Coronary artery (tissue), 2 donors: Measurements from ENCODE around the gene CRACR2A.

Source experiments
- DNase-seq: peaks from one replicate; pipeline ENCODE4 v3.0.0-alpha.2; 2017; ENCODE audit warnings: low spot score
- H3K27ac ChIP-seq, 2 donors: fragments of 200-600 bp; sonication (generic); one replicate each; pipeline ENCODE4 v1.5.1; 2016 to 2019
- H3K4me3 ChIP-seq: fragments of 200-600 bp; sonication (generic); 2 replicates; pipeline ENCODE4 v1.5.1; 2016; ENCODE audit warnings: mild to moderate bottlenecking, moderate library complexity
- CTCF ChIP-seq: fragments of 200-600 bp; sonication (generic); IDR thresholded peaks from one replicate; pipeline ENCODE4 v1.5.1; 2019; ENCODE audit warnings: antibody characterized with exemption

The CRACR2A gene

GRCh38 chr12:3600039-3600720 lies 152.7 kb downstream of the CRACR2A start:
- no peak for DNase-seq
- no peak overlapping the region for H3K27ac ChIP-seq
- no peak overlapping the region for H3K4me3 ChIP-seq
- TF ChIP-seq CTCF, result no peak

GRCh38 chr12:3598896-3599860 lies 153.7 kb downstream of the CRACR2A start:
- no peak for DNase-seq
- Histone ChIP-seq H3K4me3 (no peak overlapping the region), H3K27ac (no peak overlapping the region)
- no peak for TF ChIP-seq CTCF

- Histone ChIP-seq H3K27ac (no peak overlapping the region), H3K4me3 (no peak overlapping the region)
- no peak for DNase-seq
- no peak for TF ChIP-seq CTCF
These were observed 155.2 kb downstream of the CRACR2A start for GRCh38 chr12:3597526-3598210.

GRCh38 chr12:3596703-3597415 lies 156.1 kb downstream of the CRACR2A start:
- no peak for DNase-seq
- H3K4me3 ChIP-seq, result no peak overlapping the region
- no peak for TF ChIP-seq CTCF
- no peak overlapping the region for H3K27ac ChIP-seq

GRCh38 chr12:3595721-3596120 lies 157.2 kb downstream of the CRACR2A start:
- Histone ChIP-seq H3K4me3 (no peak overlapping the region), H3K27ac (no peak overlapping the region)
- no peak for TF ChIP-seq CTCF
- DNase-seq, result no peak

GRCh38 chr12:3594966-3595365 lies 157.9 kb downstream of the CRACR2A start:
- H3K4me3 ChIP-seq, result no peak overlapping the region
- no peak overlapping the region for H3K27ac ChIP-seq
- no peak for TF ChIP-seq CTCF
- no peak for DNase-seq
